Uterus (tissue), 4 donors: ENCODE results near the gene CHST2. TPM values are rescaled to one million over a fixed set of nuclear protein-coding genes. Genes with fewer than 3 reads are reported as not detected.

Experiments used
- DNase-seq, 2 donors: peaks; one replicate each; pipeline ENCODE4 v3.0.0-alpha.2; 2019 to 2020
- H3K27ac ChIP-seq, 2 donors: fragments of 200-600 bp; sonication (generic); 1 replicate in 1 of 2; 2 replicates in 1 of 2; pipeline ENCODE4 v1.5.1; 2016 to 2018
- H3K27me3 ChIP-seq, 2 donors: fragments of 200-600 bp; sonication (generic); one replicate each; pipeline ENCODE4 v1.5.1; 2018 to 2019; ENCODE audit warnings: control low read depth in 1 of 2
- H3K36me3 ChIP-seq, 2 donors: fragments of 200-600 bp; sonication (generic); one replicate each; pipeline ENCODE4 v1.5.1; 2019; ENCODE audit warnings: control low read depth in 1 of 2
- H3K4me1 ChIP-seq, 2 donors: fragments of 200-600 bp; sonication (generic); one replicate each; pipeline ENCODE4 v1.5.1; 2018 to 2019; ENCODE audit warnings: control low read depth in 1 of 2
- H3K4me3 ChIP-seq, 2 donors: fragments of 200-600 bp; sonication (generic); 1 replicate in 1 of 2; 2 replicates in 1 of 2; pipeline ENCODE4 v1.5.1; 2018 to 2019; ENCODE audit warnings: mild to moderate bottlenecking in 1 of 2
- H3K9me3 ChIP-seq, 2 donors: fragments of 200-600 bp; sonication (generic); one replicate each; pipeline ENCODE4 v1.5.1; 2019; ENCODE audit warnings: control low read depth in 1 of 2
- CTCF ChIP-seq, 4 experiments: fragments of 200-600 bp in 2 of 4; fragments of 450-650 bp in 2 of 4; sonication (generic) in 2 of 4; IDR thresholded peaks; one replicate each; pipeline ENCODE4 v1.5.1; 2016 to 2019; ENCODE audit warnings: antibody characterized with exemption in 4 of 4, mild to moderate bottlenecking in 2 of 4, moderate library complexity in 1 of 4
- POLR2A ChIP-seq, 2 donors: fragments of 450-650 bp; IDR thresholded peaks; one replicate each; pipeline ENCODE4 v1.6.1; 2016; ENCODE audit warnings: antibody characterized with exemption in 2 of 2, mild to moderate bottlenecking in 1 of 2, moderate library complexity in 1 of 2
- intact Hi-C: fragments of 100-400 bp; cut with DNase I; formaldehyde crosslinking; loops from one replicate; pipeline ENCODE4 v1.15.1; 2023; ENCODE audit warnings: low total_unique reads
- total RNA-seq, 4 donors: library from RNA; depleted of rRNA in 3 of 4; stranded (reverse); fragments of >200 nt in 3 of 4; gene quantifications; one replicate each; pipeline versions ENCODE4 v1.1.0 to v1.2.4, GENCODE V29; 2014 to 2023
- donor health status: DM: yes; HTN: yes; CAD: no.

Gene CHST2
- total RNA-seq, 4 donors from 2014 or later, result 0.29 to 85.0 (median 4.1) TPM

- no peaks in the 10 kb centered on the region for H3K27me3 ChIP-seq
These were observed 19.4 kb downstream of the CHST2 start for GRCh38 chr3:143138953-143139352.

GRCh38 chr3:143139762-143140161 lies 20.2 kb downstream of the CHST2 start:
- intact Hi-C loops, result no loop called here
- no peak overlapping the region for H3K27ac ChIP-seq
- peak in 1 of 2 donors; percentile 34 for DNase-seq

More at GRCh38 chr3:143138953-143139352, 19.4 kb downstream of the CHST2 start:
- H3K4me3 ChIP-seq, result no peak overlapping the region
- no peak for DNase-seq
- H3K9me3 ChIP-seq, result no peaks in the 10 kb centered on the region
- TF ChIP-seq CTCF (IDR thresholded peaks at IDR 0.05) (no peak), POLR2A (IDR thresholded peaks at IDR 0.05) (no peak)
- H3K4me1 ChIP-seq, result no peaks in the 10 kb centered on the region
- H3K27ac ChIP-seq, result no peak overlapping the region
- H3K36me3 ChIP-seq, result no peaks in the 10 kb centered on the region
- intact Hi-C loops, result no loop called here

GRCh38 chr3:143140550-143140949 lies 21.0 kb downstream of the CHST2 start:
- Histone ChIP-seq H3K27me3 (no peaks in the 10 kb centered on the region), H3K4me1 (no peaks in the 10 kb centered on the region), H3K9me3 (no peaks in the 10 kb centered on the region), H3K27ac (no peak overlapping the region), H3K36me3 (no peaks in the 10 kb centered on the region), H3K4me3 (no peak overlapping the region)
- intact Hi-C loops, result no loop called here
- TF ChIP-seq CTCF (IDR thresholded peaks at IDR 0.05), result no peak
- no peak for TF ChIP-seq POLR2A (IDR thresholded peaks at IDR 0.05)
- DNase-seq, result no peak

More at GRCh38 chr3:143139762-143140161, 20.2 kb downstream of the CHST2 start:
- Histone ChIP-seq H3K27me3 (no peaks in the 10 kb centered on the region), H3K36me3 (no peaks in the 10 kb centered on the region), H3K4me1 (no peaks in the 10 kb centered on the region), H3K4me3 (no peak overlapping the region), H3K9me3 (no peaks in the 10 kb centered on the region)
- TF ChIP-seq CTCF (IDR thresholded peaks at IDR 0.05) (no peak), POLR2A (IDR thresholded peaks at IDR 0.05) (no peak)

- no peaks in the 10 kb centered on the region for H3K9me3 ChIP-seq
- no peak for DNase-seq
- intact Hi-C loops, result no loop called here
- TF ChIP-seq POLR2A (IDR thresholded peaks at IDR 0.05) (no peak), CTCF (IDR thresholded peaks at IDR 0.05) (no peak)
- no peak overlapping the region for H3K27ac ChIP-seq
- H3K4me3 ChIP-seq, result no peak overlapping the region
- no peaks in the 10 kb centered on the region for H3K4me1 ChIP-seq
- H3K27me3 ChIP-seq, result no peaks in the 10 kb centered on the region
- H3K36me3 ChIP-seq, result no peaks in the 10 kb centered on the region
These were observed 22.8 kb downstream of the CHST2 start for GRCh38 chr3:143142354-143142753.

- Histone ChIP-seq H3K9me3 (no peaks in the 10 kb centered on the region), H3K27ac (no peak overlapping the region), H3K4me1 (no peaks in the 10 kb centered on the region), H3K27me3 (no peaks in the 10 kb centered on the region), H3K36me3 (no peaks in the 10 kb centered on the region), H3K4me3 (no peak overlapping the region)
- no peak for TF ChIP-seq CTCF (IDR thresholded peaks at IDR 0.05)
- TF ChIP-seq POLR2A (IDR thresholded peaks at IDR 0.05), result no peak
- intact Hi-C loops, result no loop called here
- no peak for DNase-seq
These were observed 26.3 kb downstream of the CHST2 start for GRCh38 chr3:143145906-143146305.
